K562 (cell line): Measurements from ENCODE around the gene MMP24OS. TPM values are rescaled to one million over a fixed set of nuclear protein-coding genes. Genes with fewer than 3 reads are reported as not detected.

Experiments
- AFF1 ChIP-seq, 2 experiments: fragments of 450-650 bp; IDR thresholded peaks; 2 replicates each; pipeline ENCODE4 v1.6.1; 2018; ENCODE audit warnings: mild to moderate bottlenecking in 2 of 2, low read depth in 1 of 2; ENCODE audit not compliant: partially characterized antibody in 2 of 2
- BCOR ChIP-seq: fragments of 450-650 bp; IDR thresholded peaks from 2 replicates; pipeline ENCODE4 v1.6.1; 2016
- CEBPZ ChIP-seq: fragments of 150-350 bp; IDR thresholded peaks from 2 replicates; pipeline ENCODE4 v1.6.1; 2014; ENCODE audit warnings: low read depth, mild to moderate bottlenecking, low read length, borderline replicate concordance
- ESRRA ChIP-seq: fragments of 450-650 bp; IDR thresholded peaks from 2 replicates; pipeline ENCODE4 v1.6.1; 2014; ENCODE audit warnings: low read depth, mild to moderate bottlenecking, moderate library complexity, borderline replicate concordance
- MLX ChIP-seq, 2 experiments: fragments of 450-650 bp in 1 of 2; sonication (generic) in 1 of 2; formaldehyde crosslinking; conservative IDR thresholded peaks; 2 replicates each; pipeline versions ENCODE4 v1.4.0 to v1.8.1; 2020 to 2022; ENCODE audit warnings: mild to moderate bottlenecking in 1 of 2, missing genetic modification reagents in 1 of 2
- MTA1 ChIP-seq: fragments of 450-650 bp; IDR thresholded peaks from 2 replicates; pipeline ENCODE4 v1.6.1; 2017; ENCODE audit warnings: borderline replicate concordance
- PTBP1 ChIP-seq: fragments of 200-400 bp; formaldehyde crosslinking; IDR thresholded peaks from 2 replicates; pipeline ENCODE4 v1.6.1; 2017; ENCODE audit warnings: low read depth, low read length
- SNRNP70 ChIP-seq: fragments of 200-400 bp; formaldehyde crosslinking; optimal IDR thresholded peaks from 2 replicates; pipeline ENCODE3; 2017; ENCODE audit warnings: low read depth, low read length
- ZNF146 ChIP-seq: IDR thresholded peaks from one replicate; pipeline ENCODE4 v1.6.1; 2018; ENCODE audit warnings: missing compliant biosample characterization; ENCODE audit not compliant: unreplicated experiment
- ZNF184 ChIP-seq: sonication (generic); formaldehyde crosslinking; IDR thresholded peaks from 2 replicates; pipeline ENCODE4 v1.5.0; 2020; ENCODE audit warnings: missing genetic modification reagents
- ZNF197 ChIP-seq: fragments of 200-800 bp; sonication (Bioruptor generic); IDR thresholded peaks from 2 replicates; pipeline ENCODE4 v1.6.1; 2016; ENCODE audit warnings: low read depth, missing genetic modification characterization, missing compliant biosample characterization
- ZNF609 ChIP-seq: sonication (generic); formaldehyde crosslinking; IDR thresholded peaks from 2 replicates; pipeline ENCODE4 v1.8.1; 2023; ENCODE audit warnings: missing genetic modification reagents, mild to moderate bottlenecking, borderline replicate concordance
- ZZZ3 ChIP-seq: fragments of 450-650 bp; IDR thresholded peaks from 2 replicates; pipeline ENCODE4 v1.6.1; 2016; ENCODE audit warnings: antibody characterized with exemption, mild to moderate bottlenecking, moderate library complexity
- polyA plus RNA-seq, 8 experiments: library from polyadenylated mRNA; depleted of rRNA in 4 of 8; stranded (reverse) in 5 of 8; unstranded in 3 of 8; fragments of >200 nt; fragmentation: Nextera tagmentation in 2 of 8; fragmentation: Illumina TruSeq in 1 of 8; extraction: Ambion mirVana in 2 of 8; extraction: Trizol in 1 of 8; gene quantifications; 2 replicates each; pipeline versions ENCODE4 v1.2.1 to v1.2.3, GENCODE V29; 2011 to 2014; ENCODE audit warnings: inconsistent platforms in 1 of 8, missing spikeins in 1 of 8
- total RNA-seq, 7 experiments: library from RNA; depleted of rRNA in 6 of 7; stranded (reverse); fragments of >200 nt in 6 of 7; fragmentation: Illumina TruSeq in 2 of 7; extraction: Trizol in 2 of 7; gene quantifications; 2 replicates each; pipeline versions ENCODE4 v1.2.1 to v1.2.3, GENCODE V29; 2011 to 2021; ENCODE audit warnings: low replicate concordance in 1 of 7

Gene MMP24OS
- total and polyA plus RNA-seq, 9 of the 15 experiments (the other 6 are each of a cell fraction or from before 2014, with no cell fraction given): 0.92 to 41.5 (median 11.4) TPM

- no peak for TF ChIP-seq CEBPZ
- no peak for TF ChIP-seq SNRNP70
- no peak for TF ChIP-seq MTA1
- TF ChIP-seq ESRRA: no peak
- no peak for TF ChIP-seq ZNF146 (CRISPR knock-in tag)
- no peak for TF ChIP-seq BCOR
- no peak for TF ChIP-seq ZNF197 (CRISPR knock-in tag)
- TF ChIP-seq ZZZ3: no peak
- TF ChIP-seq MLX (CRISPR knock-in tag; conservative IDR thresholded peaks at IDR 0.05): no peak
- TF ChIP-seq AFF1 (IDR thresholded peaks at IDR 0.05; ENCODE audit: low read depth in 1 of 2, partially characterized antibody in 2 of 2): no peak
- no peak for TF ChIP-seq ZNF184 (CRISPR knock-in tag)
- no peak for TF ChIP-seq ZNF609 (CRISPR knock-in tag)
- no peak for TF ChIP-seq PTBP1
Observed at GRCh38 chr20:35277531-35278395, at the start of gene MMP24OS (continued).
